ENCODE measurements around the gene DTNA.
"Not testable (repeated sequence)": the region's sequence is repeated elsewhere in the genome, so short reads cannot be mapped to it uniquely, and the experiment has no call there.

The DTNA gene

GRCh38 chr18:34864836-34865497 lies 154.9 kb downstream of the DTNA start:
- DNase-seq, result no peak

GRCh38 chr18:34866310-34866709 lies 156.2 kb downstream of the DTNA start:
- no peak for DNase-seq

GRCh38 chr18:34866739-34867138 lies 156.6 kb downstream of the DTNA start:
- no peak for DNase-seq

GRCh38 chr18:34867520-34867919 lies 157.4 kb downstream of the DTNA start:
- no peak for DNase-seq

- no peak for DNase-seq
Measured at GRCh38 chr18:34870555-34871310, 160.6 kb downstream of the DTNA start.

- DNase-seq, result no peak
Measured at GRCh38 chr18:34871435-34871834, 161.3 kb downstream of the DTNA start.

GRCh38 chr18:34872066-34872465 lies 162.0 kb downstream of the DTNA start:
- DNase-seq, result no peak

GRCh38 chr18:34873986-34874580 lies 164.0 kb downstream of the DTNA start:
- DNase-seq, result no peak

GRCh38 chr18:34875150-34875549 lies 165.1 kb downstream of the DTNA start:
- DNase-seq, result no peak

GRCh38 chr18:34880403-34880802 lies 170.3 kb downstream of the DTNA start:
- DNase-seq, result no peak

GRCh38 chr18:34880882-34881834 lies 171.1 kb downstream of the DTNA start:
- peak; percentile 7 for DNase-seq

- DNase-seq, result no peak
Measured at GRCh38 chr18:34884436-34884835, 174.3 kb downstream of the DTNA start.

GRCh38 chr18:34886177-34886576 lies 176.1 kb downstream of the DTNA start:
- DNase-seq, result no peak

GRCh38 chr18:34887881-34888580 lies 177.9 kb downstream of the DTNA start:
- DNase-seq, result no peak

- DNase-seq, result no peak
Measured at GRCh38 chr18:34890486-34891085, 180.5 kb downstream of the DTNA start.

- no peak for DNase-seq
Measured at GRCh38 chr18:34892379-34892778, 182.3 kb downstream of the DTNA start.

- DNase-seq, result no peak
Measured at GRCh38 chr18:34893239-34893638, 183.1 kb downstream of the DTNA start.

- no peak for DNase-seq
Measured at GRCh38 chr18:34901299-34901698, 191.2 kb downstream of the DTNA start.

GRCh38 chr18:34904994-34905393 lies 194.9 kb downstream of the DTNA start:
- no peak for DNase-seq

GRCh38 chr18:34906985-34907384 lies 196.9 kb downstream of the DTNA start:
- not testable (repeated sequence) for DNase-seq

GRCh38 chr18:34909637-34910364 lies 199.7 kb downstream of the DTNA start:
- no peak for DNase-seq

All from NCI-H2081 treated with DMSO at 0.1 percent for 48 hours (cell line).